Esophagus muscularis mucosa (tissue), 4 donors: ENCODE data around the gene PLA2G4D. TPM values are rescaled to one million over a fixed set of nuclear protein-coding genes. Genes with fewer than 3 reads are reported as not detected.

Experiments used
- DNase-seq: peaks from one replicate; pipeline ENCODE4 v3.0.0-alpha.2; 2017; ENCODE audit errors: extremely low spot score
- H3K27ac ChIP-seq, 4 donors: fragments of 200-600 bp; sonication (generic); replicated peaks in 1 of 4; 1 replicate in 3 of 4; 2 replicates in 1 of 4; pipeline ENCODE4 v1.5.1; 2016 to 2019; ENCODE audit warnings: mild to moderate bottlenecking in 1 of 4
- H3K27me3 ChIP-seq, 4 donors: fragments of 200-600 bp; sonication (generic); one replicate each; pipeline versions ENCODE4 v1.5.1 to v1.6.0; 2016 to 2019
- H3K36me3 ChIP-seq, 4 donors: fragments of 200-600 bp; sonication (generic); one replicate each; pipeline ENCODE4 v1.5.1; 2016 to 2019
- H3K4me1 ChIP-seq, 4 donors: fragments of 200-600 bp; sonication (generic); one replicate each; pipeline ENCODE4 v1.5.1; 2016 to 2019
- H3K4me3 ChIP-seq, 4 donors: fragments of 200-600 bp; sonication (generic); 1 replicate in 2 of 4; 2 replicates in 2 of 4; pipeline ENCODE4 v1.5.1; 2016 to 2019; ENCODE audit warnings: mild to moderate bottlenecking in 4 of 4, moderate library complexity in 1 of 4
- H3K9me3 ChIP-seq, 4 donors: fragments of 200-600 bp; sonication (generic); 1 replicate in 3 of 4; 2 replicates in 1 of 4; pipeline ENCODE4 v1.5.1; 2016 to 2019
- CTCF ChIP-seq, 3 experiments: fragments of 200-600 bp in 2 of 3; fragments of 450-650 bp in 1 of 3; sonication (generic) in 2 of 3; IDR thresholded peaks; one replicate each; pipeline ENCODE4 v1.5.1; 2017 to 2019; ENCODE audit warnings: antibody characterized with exemption in 3 of 3, mild to moderate bottlenecking in 2 of 3, moderate library complexity in 1 of 3
- EP300 ChIP-seq: sonication (generic); formaldehyde crosslinking; IDR thresholded peaks from one replicate; pipeline ENCODE4 v1.6.1; 2017; ENCODE audit warnings: antibody characterized with exemption
- POLR2A ChIP-seq: fragments of 450-650 bp; IDR thresholded peaks from one replicate; pipeline ENCODE4 v1.6.1; 2017; ENCODE audit warnings: antibody characterized with exemption, moderate library complexity, mild to moderate bottlenecking, low read depth
- POLR2AphosphoS5 ChIP-seq, 2 donors: sonication (generic); formaldehyde crosslinking; IDR thresholded peaks; one replicate each; pipeline ENCODE4 v1.6.1; 2017; ENCODE audit warnings: antibody characterized with exemption in 2 of 2
- WGBS: methylation state at CpG from one replicate; pipeline ENCODE4 v1.1.5; 2018; 5-methylcytosine and 5-hydroxymethylcytosine counted together
- intact Hi-C: fragments of 100-400 bp; cut with DNase I; formaldehyde crosslinking; loops from one replicate; pipeline ENCODE4 v1.15.1; 2023
- total RNA-seq, 4 donors: library from RNA; depleted of rRNA; stranded (reverse); fragments of >200 nt; gene quantifications; one replicate each; pipeline versions ENCODE4 v1.1.0 to v1.2.1, GENCODE V29; 2016

Gene PLA2G4D
- total RNA-seq, 4 donors from 2014 or later, result not detected

DNA sequence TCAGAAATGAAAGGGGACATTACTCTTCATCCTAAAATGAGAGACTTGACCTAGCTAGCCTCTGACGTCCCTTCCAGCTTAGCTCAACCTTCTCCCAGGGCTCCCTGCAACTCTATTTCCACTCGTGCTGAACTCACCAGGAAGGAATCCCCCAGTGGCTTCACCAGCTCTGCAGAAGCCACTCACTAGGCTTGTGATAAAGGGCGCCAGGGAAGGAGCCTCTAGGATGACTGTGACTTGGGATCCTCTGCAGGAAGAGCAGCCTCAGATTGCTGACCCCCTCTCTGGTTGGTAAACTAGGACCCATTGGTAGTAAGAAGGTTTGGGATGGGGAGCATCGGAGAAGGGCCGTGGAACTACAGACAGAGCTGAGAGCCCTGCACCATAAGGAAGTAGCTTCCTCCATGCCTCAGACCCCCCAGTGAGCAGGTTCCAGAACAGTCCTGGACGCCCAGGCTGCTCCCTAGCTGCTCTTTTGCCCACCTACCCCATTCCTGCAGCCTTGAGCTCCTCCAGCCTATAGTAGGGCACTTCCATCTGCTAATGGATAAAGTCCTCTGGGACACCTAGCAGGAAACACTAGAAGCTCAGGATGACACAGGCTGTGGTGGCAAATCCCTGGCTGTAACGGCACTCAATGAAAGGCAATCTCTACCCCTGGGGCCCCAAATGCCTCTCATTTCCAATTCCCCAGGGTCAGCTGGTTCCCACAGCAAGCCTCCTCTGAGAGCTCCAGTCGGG is 36.1 kb upstream of the PLA2G4D start:
- Histone ChIP-seq H3K36me3 (no peaks in the 10 kb centered on the region), H3K27me3 (peaks cover 0 to 29% (median 0%) of the 10 kb centered on the region in 4 donors), H3K4me1 (no peaks in the 10 kb centered on the region), H3K9me3 (no peaks in the 10 kb centered on the region), H3K27ac (no peak overlapping the region), H3K4me3 (no peak overlapping the region)
- intact Hi-C loops, result no loop called here
- no peak for TF ChIP-seq POLR2A
- TF ChIP-seq POLR2AphosphoS5 (IDR thresholded peaks at IDR 0.05), result no peak
- no peak for TF ChIP-seq EP300
- WGBS, result 38% methylated on average over 4 of the region's 8 CpGs
- DNase-seq, result peak; percentile 87

DNA sequence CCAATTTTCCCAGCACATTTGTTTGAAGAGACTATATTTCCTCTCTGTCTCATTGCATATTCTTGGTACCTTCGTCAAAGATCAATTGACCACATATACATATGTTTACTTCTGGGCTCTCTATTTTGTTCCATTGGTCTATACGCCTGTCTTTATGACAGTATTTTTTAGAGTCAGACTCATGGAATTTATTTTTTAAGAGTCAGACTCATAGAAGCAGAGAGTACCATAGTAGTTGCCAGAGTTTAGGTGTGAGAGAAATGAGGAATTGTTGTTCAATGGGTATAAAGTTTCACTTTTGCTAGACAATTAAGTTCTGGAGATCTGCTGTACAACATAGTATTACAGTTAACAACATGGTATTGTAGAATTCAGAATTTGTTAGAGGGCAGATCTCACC is 35.0 kb upstream of the PLA2G4D start:
- TF ChIP-seq CTCF (IDR thresholded peaks at IDR 0.05) (no peak), POLR2A (no peak), EP300 (no peak), POLR2AphosphoS5 (IDR thresholded peaks at IDR 0.05) (no peak)
- 71% methylated on average over 2 of the region's 2 CpGs for WGBS
- no peaks in the 10 kb centered on the region for H3K36me3 ChIP-seq
- DNase-seq, result no peak
- no peak overlapping the region for H3K4me3 ChIP-seq
- H3K9me3 ChIP-seq, result no peaks in the 10 kb centered on the region
- intact Hi-C loops, result no loop called here
- H3K27ac ChIP-seq, result no peak overlapping the region
- H3K4me1 ChIP-seq, result no peaks in the 10 kb centered on the region
- H3K27me3 ChIP-seq, result peaks cover 0 to 29% (median 0%) of the 10 kb centered on the region in 4 donors

DNA sequence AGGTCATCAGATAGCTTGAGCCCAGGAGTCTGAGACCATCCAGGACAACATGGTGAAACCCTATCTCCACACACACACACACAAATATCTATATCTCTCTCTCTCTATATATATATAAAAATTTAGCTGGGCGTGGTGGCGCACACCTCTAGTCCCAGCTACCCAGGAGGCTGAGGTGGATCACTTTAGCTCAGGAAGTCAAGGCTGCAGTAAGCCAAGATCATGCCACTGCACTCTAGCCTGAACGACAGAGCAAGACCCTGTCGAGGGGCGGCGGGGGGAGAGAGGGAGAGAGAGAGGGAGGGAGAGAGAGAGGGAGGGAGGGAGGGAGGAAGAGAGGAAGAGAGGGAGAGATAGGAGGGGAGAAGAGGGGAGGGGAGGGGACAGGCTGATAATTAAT is 34.1 kb upstream of the PLA2G4D start:
- H3K27ac ChIP-seq, result no peak overlapping the region
- no peak overlapping the region for H3K4me3 ChIP-seq
- no peaks in the 10 kb centered on the region for H3K4me1 ChIP-seq
- intact Hi-C loops, result no loop called here
- peak; percentile 62 for DNase-seq
- peaks cover 0 to 29% (median 0%) of the 10 kb centered on the region in 4 donors for H3K27me3 ChIP-seq
- TF ChIP-seq EP300, result no peak
- no peak for TF ChIP-seq CTCF (IDR thresholded peaks at IDR 0.05)
- TF ChIP-seq POLR2A, result no peak
- no peaks in the 10 kb centered on the region for H3K36me3 ChIP-seq
- H3K9me3 ChIP-seq, result no peaks in the 10 kb centered on the region
- WGBS, result 67% methylated on average over 6 of the region's 6 CpGs

- no peak for DNase-seq
- H3K27ac ChIP-seq, result no peak overlapping the region
- WGBS, result 97% methylated on average over 3 of the region's 3 CpGs
Measured at GRCh38 chr15:42123546-42123945, 29.2 kb upstream of the PLA2G4D start.

GRCh38 chr15:42121682-42122081 is 27.3 kb upstream of the PLA2G4D start:
- intact Hi-C loops, result no loop called here

More at GRCh38 chr15:42123546-42123945, 29.2 kb upstream of the PLA2G4D start:
- H3K27me3 ChIP-seq, result peaks cover 0 to 19% (median 0%) of the 10 kb centered on the region in 4 donors
- H3K36me3 ChIP-seq, result no peaks in the 10 kb centered on the region
- H3K9me3 ChIP-seq, result no peaks in the 10 kb centered on the region
- intact Hi-C loops, result no loop called here
- no peak for TF ChIP-seq EP300
- TF ChIP-seq POLR2A, result no peak
- H3K4me3 ChIP-seq, result no peak overlapping the region
- H3K4me1 ChIP-seq, result peaks cover 0 to 8% (median 0%) of the 10 kb centered on the region in 4 donors

More at GRCh38 chr15:42121682-42122081, 27.3 kb upstream of the PLA2G4D start:
- H3K27me3 ChIP-seq, result peaks cover 0 to 6% (median 0%) of the 10 kb centered on the region in 4 donors
- no peak overlapping the region for H3K27ac ChIP-seq
- 57% methylated on average over 1 of the region's 2 CpGs for WGBS
- DNase-seq, result no peak
- H3K4me3 ChIP-seq, result no peak overlapping the region
- TF ChIP-seq EP300 (no peak), POLR2AphosphoS5 (IDR thresholded peaks at IDR 0.05) (no peak), POLR2A (no peak), CTCF (IDR thresholded peaks at IDR 0.05) (no peak)
- H3K36me3 ChIP-seq, result no peaks in the 10 kb centered on the region
- H3K9me3 ChIP-seq, result no peaks in the 10 kb centered on the region
- peaks cover 0 to 9% (median 0%) of the 10 kb centered on the region in 4 donors for H3K4me1 ChIP-seq
